Measurements from ENCODE around the gene ASCL2.

ASCL2 gene

DNA sequence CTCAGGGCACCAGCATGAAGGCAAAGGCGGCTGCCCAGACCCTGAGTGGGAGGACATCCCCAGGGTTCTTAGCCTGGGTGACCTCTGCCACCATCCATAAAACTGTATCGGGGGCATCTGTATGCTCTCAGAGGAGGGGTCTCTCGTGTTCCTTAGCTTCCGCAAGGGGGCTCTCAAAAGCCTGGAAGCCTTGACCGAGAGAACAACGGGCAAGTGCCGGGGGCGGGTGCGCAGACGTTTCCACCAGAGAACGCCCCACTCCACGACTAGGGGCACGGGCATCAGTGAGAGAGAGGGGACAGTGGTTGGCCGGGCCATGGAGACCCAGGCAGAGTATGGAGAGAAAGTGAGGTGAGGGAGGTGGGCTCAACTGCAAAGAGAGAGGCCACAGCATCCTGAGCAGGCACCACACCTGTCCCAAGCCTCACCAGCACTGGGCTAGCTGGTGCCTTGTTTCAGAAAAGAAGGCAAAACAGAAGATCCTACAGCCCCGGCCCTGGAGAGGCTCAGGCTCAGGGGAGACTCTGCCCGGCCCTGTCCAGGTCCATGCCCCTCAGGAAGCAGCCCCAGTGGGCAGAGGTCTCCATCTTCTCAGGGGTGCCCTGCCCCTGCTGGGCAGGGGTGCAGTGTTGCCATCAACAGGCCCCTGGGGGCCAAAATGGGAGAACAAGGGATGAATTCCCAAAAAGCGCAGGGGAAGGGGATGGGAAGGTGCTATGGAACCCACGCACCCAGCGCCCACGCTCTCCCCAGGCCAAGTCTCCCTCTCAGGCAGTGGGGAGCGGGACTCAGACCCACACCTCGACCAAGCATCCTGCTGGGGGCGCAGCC lies 37.3 kb upstream of the ASCL2 start:
- DNase-seq: no peak

DNA sequence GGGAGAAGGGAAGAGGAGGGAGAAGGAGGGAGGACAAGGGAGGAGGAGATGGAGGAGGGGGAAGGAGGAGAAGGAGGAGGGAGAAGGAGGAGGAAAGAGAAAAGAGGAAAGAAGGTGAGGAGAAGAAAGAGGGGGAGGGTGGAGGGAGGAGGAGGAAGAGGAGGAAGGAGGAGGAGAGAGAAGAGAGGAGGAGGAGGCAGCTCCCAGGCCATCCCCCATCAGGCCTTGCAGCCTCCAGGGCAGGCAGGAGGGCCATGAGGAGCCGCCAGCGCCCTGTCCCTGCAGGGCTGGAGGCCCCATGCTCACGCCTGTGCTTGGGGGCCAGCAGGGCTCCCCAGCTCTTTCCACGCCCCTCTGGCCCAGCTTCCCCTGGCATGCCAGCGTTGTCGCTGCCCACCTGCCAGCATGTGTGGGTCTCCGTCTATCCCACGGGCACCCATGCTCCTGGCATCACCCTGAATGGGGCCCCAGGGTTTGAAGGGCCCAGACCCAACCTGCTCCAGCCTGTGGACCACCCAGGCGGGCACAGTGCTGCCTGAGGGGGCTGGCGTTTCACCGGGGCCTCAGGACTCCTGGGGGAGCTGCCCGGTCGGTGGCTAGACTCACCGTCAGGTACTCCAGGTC lies 36.6 kb upstream of the ASCL2 start:
- no peak for DNase-seq

DNA sequence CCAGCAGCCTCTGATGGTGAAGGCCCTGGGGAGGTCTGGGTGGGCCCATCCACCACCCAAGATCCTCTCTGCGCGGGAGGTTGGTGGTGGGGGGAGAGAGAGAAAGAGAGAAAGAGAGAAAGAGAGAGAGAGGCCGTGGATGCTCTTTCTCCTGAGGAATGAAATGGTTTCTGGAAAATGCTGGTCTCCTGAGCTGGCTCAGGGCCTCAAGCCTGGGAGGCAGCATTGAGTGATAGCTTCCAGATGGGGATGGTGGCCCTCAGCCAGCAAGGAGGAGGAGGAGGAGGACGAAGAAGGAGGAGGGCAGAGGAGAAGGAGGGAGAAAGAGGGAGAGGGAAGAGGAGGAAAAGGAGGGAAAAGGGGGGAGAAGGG lies 36.0 kb upstream of the ASCL2 start:
- no peak for DNase-seq

DNA sequence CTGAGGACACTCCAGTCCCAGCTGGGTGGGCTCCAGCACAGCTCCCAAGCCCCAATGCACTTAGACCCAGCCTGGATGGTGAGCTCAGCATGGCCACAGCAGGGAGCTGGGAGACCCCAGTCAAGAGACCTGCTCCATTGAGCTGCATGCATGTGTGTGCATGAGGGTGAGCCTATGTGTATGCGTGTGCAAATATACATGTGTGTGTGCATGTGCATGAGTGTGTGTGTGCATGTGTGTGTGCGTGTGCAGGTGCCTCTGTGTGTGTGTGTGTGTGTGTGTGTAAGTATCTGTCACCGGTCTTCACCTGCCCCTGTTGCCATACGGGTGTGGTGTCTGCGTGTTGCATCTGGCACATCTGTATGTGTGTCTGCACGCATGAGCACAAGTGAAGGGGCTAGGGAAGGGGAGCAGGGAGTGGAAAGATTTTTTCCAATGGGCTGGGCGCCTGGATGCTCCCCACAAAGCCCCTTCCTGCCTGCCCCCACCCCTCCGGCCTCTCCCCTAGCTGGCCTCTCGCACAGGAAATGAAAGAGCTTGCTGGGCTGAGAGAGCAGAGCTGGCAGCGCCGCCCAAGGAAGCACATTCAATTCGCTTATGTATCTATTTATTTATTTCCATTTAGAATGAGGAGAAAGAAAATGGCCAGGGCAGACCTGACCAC lies 35.5 kb upstream of the ASCL2 start:
- no peak for DNase-seq

- DNase-seq: no peak
Observed at GRCh38 chr11:2305140-2305778, 34.9 kb upstream of the ASCL2 start.

- no peak for DNase-seq
Observed at GRCh38 chr11:2304506-2305139, 34.2 kb upstream of the ASCL2 start.

- no peak for DNase-seq
Observed at GRCh38 chr11:2303627-2304505, 33.5 kb upstream of the ASCL2 start.

- DNase-seq: no peak
Observed at GRCh38 chr11:2302896-2303626, 32.7 kb upstream of the ASCL2 start.

DNA sequence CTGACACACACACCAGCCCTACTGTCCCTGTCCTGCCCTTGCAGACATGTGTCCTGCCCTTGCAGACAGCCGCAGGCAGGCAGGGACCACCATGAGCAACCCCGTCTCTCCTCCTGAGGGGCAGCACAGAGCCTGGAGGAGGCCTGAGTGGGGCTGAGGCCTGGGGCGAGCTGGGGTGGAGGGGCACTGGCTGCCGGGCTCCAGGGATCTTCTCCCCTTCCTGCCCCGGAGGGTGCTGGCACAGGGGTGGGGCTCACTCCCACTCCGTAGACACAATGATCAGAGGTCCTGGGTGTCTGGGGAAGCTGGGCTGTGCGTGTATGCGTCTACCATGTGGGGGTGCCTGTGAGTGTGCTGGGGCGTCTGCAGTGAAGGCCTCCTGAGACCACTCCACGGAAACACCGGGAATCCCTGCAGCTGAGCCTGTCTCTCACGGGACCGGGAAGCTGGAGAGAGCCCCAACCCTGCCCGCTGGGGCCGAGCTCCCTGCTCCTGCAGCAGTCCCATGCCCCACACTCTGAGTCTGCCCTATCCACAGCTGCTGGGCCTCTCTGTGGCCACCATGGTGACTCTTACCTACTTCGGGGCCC lies 32.0 kb upstream of the ASCL2 start:
- DNase-seq: no peak

DNA sequence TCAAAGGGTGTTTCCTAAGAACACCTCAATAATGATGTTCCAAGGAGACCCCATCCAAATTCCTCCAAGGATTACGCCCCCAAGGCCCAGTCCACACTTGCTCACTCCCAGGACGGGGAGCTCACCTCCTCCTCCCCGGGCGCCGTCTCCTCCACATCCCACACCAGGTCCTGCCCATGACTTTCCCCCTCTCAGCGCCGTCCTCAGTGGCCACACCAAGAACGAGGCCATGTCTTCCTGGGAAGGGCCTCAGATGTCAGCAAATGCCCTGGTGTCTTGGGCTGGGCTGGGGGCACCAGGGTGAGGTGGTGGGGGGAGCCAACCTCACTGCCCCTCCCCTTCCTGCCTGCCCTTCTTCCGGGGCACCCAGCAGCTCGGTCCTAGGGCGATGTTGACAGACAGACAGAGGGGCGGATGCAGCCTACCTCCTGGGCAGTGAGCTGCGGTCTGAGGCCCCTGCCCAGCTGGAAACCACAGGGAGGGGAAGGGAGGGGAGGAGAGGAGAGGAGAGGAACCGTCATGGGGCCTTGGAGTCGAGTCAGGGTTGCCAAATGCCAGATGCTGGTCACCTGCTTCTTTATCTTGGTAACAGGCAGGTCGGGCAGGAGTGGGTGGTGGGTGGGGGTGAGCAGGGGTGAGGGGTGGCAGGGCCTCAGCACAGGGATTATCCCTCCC lies 31.4 kb upstream of the ASCL2 start, which contains the start of the genes C11orf21 and TSPAN32:
Gene C11orf21, minus strand, starts transcription at position 288 of the 675 bp plus-strand sequence. Its CDS starts 110 bp downstream, at position 178.
Gene TSPAN32, plus strand, starts transcription at position 383 of the 675 bp plus-strand sequence. Its CDS starts 137 bp downstream, at position 520.
- no peak for DNase-seq

DNA sequence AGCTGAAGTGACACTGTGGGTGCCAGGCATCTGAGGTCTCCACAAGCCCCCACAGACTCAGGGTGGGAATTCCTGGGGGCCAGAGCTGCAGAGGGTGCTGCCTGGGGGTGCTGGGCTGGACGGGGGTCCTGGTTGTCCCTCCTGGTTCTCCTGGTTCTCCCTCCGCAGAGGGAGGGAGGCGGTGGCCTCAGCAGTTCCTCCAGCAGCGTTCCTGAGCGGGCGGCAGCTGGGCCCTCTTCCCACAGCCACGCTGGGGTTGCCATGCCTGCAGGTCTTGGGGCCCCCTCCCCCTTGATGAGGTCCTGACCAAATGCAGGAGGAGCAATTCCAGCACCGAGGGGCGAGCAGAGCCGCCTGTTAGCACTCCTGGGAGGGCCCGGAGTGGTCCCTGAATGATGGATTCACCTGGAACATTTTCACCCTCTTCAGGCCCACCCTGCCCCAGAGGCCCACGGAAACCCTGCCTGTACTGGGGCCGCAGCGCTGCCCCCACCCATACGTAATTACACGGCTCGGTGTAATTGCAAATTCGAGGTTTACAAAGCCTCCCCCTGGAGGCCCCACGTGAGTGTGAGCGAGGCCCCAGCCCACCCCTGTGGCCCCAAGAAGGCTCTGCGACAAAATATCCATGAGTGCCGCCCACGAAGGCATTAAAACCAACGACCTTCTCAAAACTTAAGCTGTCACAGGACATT lies 30.7 kb upstream of the ASCL2 start:
- no peak for DNase-seq

DNA sequence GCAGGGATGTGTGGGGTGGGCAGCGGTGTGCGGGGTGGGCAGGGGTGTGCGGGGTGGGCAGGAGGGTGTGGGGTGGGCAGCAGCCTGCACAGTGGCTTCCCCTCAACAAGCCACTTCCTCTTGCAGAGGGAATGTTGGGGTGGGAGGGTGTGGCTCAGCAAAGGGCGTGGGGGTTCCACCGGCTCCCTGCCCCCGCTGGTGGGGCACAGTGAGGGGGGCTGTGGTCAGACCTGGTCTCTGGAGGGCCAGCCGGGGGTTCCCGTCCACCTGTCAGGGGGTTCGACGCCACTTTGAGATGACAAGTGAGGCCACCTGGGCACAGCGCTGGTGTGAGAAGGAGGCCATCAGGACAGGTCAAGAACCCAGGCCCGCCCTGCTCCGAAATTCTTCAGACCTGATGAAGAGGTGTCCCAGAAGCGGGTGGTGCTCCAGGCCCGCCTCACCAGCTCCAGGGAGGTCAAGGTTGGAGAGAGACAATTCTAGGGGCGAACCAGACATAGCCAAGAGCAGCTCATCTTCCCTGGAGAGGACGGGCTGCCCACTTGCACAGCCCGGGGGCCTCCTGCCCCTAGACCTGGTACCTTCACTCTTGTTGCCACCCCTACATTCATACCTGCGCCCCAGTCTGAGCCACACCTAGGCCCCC lies 30.0 kb upstream of the ASCL2 start:
- DNase-seq: no peak

GRCh38 chr11:2299773-2300172 lies 29.4 kb upstream of the ASCL2 start:
- no peak for DNase-seq

- no peak for DNase-seq
Observed at GRCh38 chr11:2298795-2299761, 28.7 kb upstream of the ASCL2 start.

DNA sequence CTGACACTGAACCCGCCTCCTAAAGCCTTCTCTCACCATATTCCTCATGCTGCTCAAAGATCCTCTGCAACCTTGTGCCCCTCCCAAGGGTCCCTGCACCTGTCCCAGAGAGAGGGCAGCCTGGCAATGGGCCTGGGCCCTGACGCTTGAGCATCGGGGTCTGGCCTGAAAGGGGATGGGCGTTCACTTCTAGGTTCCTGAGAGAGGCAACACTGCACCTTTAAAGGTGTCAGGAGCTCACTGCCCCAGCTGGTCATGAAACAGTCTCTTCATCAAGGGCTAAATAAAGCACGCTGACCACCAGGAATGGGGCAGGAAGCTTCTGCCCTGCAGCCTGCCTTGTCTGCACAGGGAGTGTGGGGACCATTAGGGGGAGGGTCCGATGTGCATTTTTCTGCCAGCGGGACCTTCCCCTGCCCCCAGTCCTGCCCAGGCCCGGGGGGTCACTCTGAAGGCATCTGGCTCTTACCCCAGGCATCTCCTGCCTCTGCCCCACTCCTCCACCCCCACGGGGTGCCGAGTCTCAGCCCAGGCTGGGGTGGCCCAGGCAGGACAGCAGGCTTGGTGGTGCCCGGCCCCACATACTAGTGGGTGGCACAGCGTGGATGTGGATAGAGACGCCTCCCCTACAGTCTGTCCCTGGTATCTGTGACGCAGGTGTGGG lies 27.9 kb upstream of the ASCL2 start:
- no peak for DNase-seq

- no peak for DNase-seq
Observed at GRCh38 chr11:2297623-2298030, 27.2 kb upstream of the ASCL2 start.

Measured in DMS79 (cell line).